Stimulated activated effector memory CD8-positive, alpha-beta T cell treated with anti-CD3 and anti-CD28 coated beads, Interleukin-12 subunit alpha, Interleukin-12 subunit beta, amount 100 ng/mL, for 72 hours (primary cell): ENCODE results near the gene NDOR1.

Experiments
- ATAC-seq: fragments of 150-1000 bp; cut with Tn5 transposase; 2 replicates; pipeline ENCODE4 v1.10.0; 2021
- DNase-seq, 2 donors: peaks; one replicate each; pipeline ENCODE4 v3.0.0; 2021 to 2022; ENCODE audit warnings: low spot score in 2 of 2
- H3K27ac Mint-ChIP-seq: one replicate; pipeline ENCODE4 v1.8.0; 2022; ENCODE audit warnings: mild to moderate bottlenecking, mixed read lengths
- H3K36me3 Mint-ChIP-seq: one replicate; pipeline ENCODE4 v1.8.0; 2022; ENCODE audit warnings: mild to moderate bottlenecking, mixed read lengths
- H3K4me1 Mint-ChIP-seq: one replicate; pipeline ENCODE4 v1.8.0; 2022; ENCODE audit warnings: mixed read lengths
- H3K4me3 Mint-ChIP-seq: one replicate; pipeline ENCODE4 v1.8.0; 2022; ENCODE audit warnings: mild to moderate bottlenecking, mixed read lengths
- H3K9me3 Mint-ChIP-seq: one replicate; pipeline ENCODE4 v1.8.0; 2022; ENCODE audit warnings: mixed read lengths

NDOR1 gene

DNA sequence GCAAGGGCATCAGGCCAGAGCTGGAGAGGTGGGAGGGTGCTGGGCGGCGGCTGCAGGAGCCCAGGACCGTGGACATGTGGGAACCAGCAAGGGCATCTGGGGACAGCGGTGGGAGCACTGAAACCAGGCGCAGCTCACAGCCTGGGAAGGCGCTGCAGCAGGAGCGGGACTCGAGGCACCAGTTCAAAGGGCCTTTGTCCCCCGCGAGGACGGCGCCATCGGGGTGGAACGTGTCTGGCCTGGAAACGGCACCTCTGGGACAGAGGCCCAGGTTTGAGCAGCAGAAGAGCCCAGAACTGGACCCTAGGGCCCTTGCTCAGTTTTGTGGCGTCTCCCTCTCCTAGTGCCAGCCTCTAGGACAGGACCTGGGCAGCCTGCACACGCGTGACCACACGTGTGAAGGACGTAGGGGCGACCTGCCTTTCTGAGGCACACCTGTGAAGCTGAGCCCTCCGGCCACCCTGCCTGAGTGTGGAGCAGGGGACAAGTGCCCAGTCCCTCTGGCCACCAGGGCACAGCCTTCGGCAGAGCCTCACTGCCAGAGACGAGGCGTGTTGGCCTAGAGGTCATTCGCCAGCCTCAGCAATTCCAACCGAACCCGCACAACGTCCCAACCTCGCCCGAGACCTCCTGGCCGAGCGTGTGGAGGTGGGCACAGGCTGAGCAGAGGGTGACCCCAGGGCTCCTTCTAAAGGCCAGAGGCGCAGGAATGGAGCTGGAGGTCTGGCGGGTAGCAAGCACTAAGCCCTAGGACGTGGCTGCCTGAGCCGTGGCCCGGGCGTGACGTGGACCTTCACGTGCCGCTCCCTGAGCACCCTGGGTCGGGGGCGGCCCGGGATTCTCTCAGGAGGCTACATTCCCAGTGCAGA is 31.5 kb upstream of the NDOR1 start:
- Mint-ChIP-seq H3K27ac (no peak overlapping the region), H3K36me3 (no peaks in the 10 kb centered on the region), H3K9me3 (no peaks in the 10 kb centered on the region), H3K4me1 (peaks cover 8% of the 10 kb centered on the region), H3K4me3 (no peak overlapping the region)
- no peak for DNase-seq
- ATAC-seq, result no peak

GRCh38 chr9:137174722-137175293 is 30.7 kb upstream of the NDOR1 start:
- ATAC-seq, result no peak
- Mint-ChIP-seq H3K4me3 (no peak overlapping the region), H3K9me3 (no peaks in the 10 kb centered on the region), H3K4me1 (peaks cover 13% of the 10 kb centered on the region), H3K27ac (no peak overlapping the region), H3K36me3 (no peaks in the 10 kb centered on the region)
- no peak for DNase-seq

DNA sequence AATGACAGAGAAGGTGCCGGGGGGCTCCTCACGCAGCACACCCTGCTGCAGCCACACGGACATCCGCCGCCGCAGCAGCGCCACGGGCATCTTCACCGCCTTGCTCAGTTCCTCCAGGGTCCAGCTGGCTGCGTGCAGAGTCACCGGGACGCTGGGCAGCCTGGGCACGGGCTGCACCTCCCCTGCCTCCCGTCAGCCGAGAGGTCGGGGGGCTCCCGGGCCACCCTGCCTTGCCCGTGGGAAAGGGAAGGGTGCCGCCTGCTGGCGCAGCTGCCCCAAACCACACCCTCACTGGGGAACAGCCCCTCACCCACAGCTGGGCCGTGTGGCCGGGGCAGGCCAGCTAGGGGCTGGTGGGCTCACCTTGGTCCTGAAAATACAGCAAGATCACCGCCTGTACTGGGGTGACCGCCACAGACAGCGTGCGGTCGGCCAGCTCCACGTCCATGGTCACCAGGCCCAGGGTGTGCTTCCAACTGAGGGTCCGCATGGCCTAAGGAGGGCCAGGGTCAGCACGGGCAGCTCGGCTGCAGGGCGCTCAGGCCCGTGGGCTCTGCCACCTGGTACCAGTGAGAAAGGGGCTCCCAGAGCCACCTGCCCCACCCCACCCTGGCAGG is 30.0 kb upstream of the NDOR1 start:
- Mint-ChIP-seq H3K27ac (no peak overlapping the region), H3K9me3 (no peaks in the 10 kb centered on the region), H3K36me3 (no peaks in the 10 kb centered on the region), H3K4me1 (peaks cover 13% of the 10 kb centered on the region), H3K4me3 (no peak overlapping the region)
- ATAC-seq (no peak), DNase-seq (no peak)

DNA sequence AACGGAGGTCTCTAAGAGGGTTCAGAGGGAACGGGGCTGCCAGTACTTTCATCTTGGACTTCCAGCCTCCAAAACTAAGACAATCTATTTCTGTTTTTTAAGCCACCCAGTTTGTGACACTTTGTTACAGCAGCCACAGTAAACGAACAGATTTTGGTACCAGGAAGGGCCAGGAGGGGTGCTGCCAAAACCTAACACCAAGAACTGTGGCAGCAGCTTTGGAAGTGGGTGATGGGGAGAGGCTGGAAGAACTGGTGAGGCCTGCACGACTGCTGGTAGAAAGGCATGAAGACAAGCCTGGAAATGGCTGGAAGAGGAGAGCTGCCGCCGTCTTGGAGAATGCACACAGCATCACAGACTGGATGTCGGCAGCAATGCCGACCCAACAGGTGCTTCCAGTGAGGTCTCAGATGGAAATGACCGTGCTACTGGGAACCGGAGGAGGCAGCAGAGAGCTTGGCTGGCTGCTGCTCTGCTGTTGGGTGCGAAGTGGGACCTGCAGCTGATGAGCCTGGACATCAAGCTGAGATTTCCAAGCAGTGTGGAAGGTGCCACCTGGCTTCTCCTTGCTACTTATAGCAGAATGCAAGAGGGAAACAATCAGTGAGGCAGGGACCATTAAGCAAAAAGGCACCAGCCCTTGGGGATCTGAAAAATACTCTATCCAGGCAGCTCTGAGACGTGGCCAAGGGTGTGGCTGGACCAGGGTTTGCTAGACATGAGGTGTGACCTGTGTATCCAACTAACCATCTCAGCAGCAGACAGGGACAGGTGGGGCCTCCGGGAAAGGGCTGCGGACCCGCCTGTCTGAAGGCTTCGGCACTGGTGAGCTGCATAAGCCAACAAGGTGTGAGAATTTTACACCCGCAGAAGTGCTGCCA is 29.0 kb upstream of the NDOR1 start:
- Mint-ChIP-seq H3K9me3 (no peaks in the 10 kb centered on the region), H3K36me3 (no peaks in the 10 kb centered on the region), H3K27ac (peak overlapping the region; percentile 34), H3K4me1 (peaks cover 13% of the 10 kb centered on the region), H3K4me3 (no peak overlapping the region)
- DNase-seq (no peak), ATAC-seq (no peak)

DNA sequence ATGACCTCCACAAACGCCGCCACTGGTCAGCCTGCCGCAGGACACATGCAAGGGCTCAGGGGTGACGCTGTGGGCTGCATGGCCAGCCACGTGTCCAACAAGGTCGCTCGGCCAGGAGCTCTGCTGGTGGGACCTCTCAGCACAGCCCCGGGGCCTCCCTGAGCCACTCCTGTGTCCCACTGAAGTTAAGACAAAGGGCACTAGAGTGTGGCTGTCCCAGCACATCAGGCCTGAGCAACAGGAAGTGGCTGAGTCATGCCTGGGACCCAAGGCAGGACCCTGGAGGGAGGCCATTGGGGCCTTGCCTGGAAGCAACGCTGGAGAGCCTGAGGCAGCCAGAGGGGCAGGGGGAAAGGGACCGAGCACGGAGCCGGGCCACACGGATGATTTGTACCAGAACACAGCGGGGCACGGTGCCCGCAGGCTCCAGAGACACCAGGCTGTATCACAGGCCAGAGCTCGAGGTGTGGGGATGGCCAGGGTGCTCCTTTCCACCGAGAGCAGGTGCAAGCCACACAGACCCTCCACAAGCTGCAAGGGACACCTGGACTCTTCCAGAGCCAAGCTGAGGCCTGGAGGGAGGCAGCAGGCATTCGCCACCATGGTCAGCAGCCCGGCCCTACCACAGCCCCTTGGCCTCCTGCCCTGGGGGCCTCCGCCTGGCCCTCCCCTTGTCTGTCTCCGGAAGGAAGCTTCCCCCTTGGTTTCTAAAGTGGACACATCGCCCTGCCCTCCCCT is 27.1 kb upstream of the NDOR1 start:
- Mint-ChIP-seq H3K4me3 (no peak overlapping the region), H3K4me1 (peaks cover 13% of the 10 kb centered on the region), H3K9me3 (no peaks in the 10 kb centered on the region), H3K27ac (no peak overlapping the region), H3K36me3 (peaks cover 18% of the 10 kb centered on the region)
- DNase-seq (no peak), ATAC-seq (no peak)

DNA sequence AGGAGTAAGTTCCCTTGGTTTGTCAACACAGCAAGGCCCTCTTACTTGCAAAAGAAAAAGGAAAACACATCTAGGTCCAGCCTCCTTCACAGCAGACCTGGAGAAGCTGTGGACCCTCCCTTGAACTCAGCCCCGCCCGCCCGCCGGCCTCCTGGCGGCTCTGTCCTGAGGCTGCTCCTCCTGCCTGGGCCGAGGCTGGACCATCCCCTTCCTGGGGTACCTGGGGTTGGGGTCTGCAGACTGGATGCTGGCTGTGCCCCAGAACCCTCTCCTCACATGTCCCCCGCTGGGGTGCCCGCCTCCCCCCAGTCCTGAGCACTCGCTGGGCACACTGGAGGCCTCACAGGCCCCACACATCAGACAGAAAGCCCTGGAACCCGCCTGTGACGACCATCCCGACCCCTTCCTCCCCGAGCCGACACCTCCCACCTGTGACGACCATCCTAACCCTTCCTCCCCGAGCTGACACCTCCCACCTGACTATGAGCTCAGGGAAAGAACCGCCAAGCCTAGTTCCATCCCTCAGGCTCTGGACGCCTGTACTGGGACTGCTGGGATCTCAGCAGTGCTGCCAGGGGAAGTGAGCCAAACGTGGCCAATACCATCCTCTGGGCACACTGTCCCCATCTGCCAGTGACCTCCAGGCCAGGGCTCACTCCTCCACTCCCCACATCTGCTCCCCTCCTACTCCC is 26.4 kb upstream of the NDOR1 start:
- H3K27ac Mint-ChIP-seq, result peak overlapping the region; percentile 56

DNA sequence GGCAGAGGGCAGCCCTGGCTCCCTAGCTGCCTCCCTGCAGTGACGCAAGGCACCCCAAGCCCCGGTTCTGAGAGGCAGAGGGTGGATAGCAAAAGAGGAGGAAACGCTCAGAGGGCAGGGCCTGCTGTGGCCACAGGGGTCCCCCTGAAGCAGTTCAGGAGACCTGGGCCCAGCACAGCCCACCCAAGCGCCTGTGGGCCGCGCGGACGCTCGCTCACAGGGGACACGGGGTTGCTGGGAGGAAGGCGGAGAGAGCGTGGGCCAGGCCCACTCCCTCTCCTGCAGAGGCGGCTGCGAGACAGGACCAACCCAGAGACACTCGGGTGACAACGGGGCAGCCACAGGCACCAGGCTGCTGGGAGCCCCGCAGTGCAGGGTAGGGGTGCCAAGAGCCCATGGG is 25.7 kb upstream of the NDOR1 start:
- DNase-seq (no peak), ATAC-seq (no peak)
- Mint-ChIP-seq H3K36me3 (peaks cover 32% of the 10 kb centered on the region), H3K4me1 (peaks cover 22% of the 10 kb centered on the region), H3K27ac (peak overlapping the region; percentile 56), H3K9me3 (no peaks in the 10 kb centered on the region), H3K4me3 (no peak overlapping the region)

More for the DNA sequence above, 26.4 kb upstream of the NDOR1 start:
- DNase-seq (no peak), ATAC-seq (no peak)
- Mint-ChIP-seq H3K9me3 (no peaks in the 10 kb centered on the region), H3K36me3 (peaks cover 25% of the 10 kb centered on the region), H3K4me1 (peaks cover 16% of the 10 kb centered on the region), H3K4me3 (no peak overlapping the region)

GRCh38 chr9:137180491-137180890 is 25.0 kb upstream of the NDOR1 start:
- Mint-ChIP-seq H3K4me3 (no peak overlapping the region), H3K36me3 (peaks cover 33% of the 10 kb centered on the region), H3K9me3 (no peaks in the 10 kb centered on the region), H3K4me1 (peaks cover 24% of the 10 kb centered on the region), H3K27ac (no peak overlapping the region)
- ATAC-seq (no peak), DNase-seq (no peak)

GRCh38 chr9:137181680-137182079 is 23.8 kb upstream of the NDOR1 start:
- ATAC-seq, result no peak
- no peak for DNase-seq
- Mint-ChIP-seq H3K4me1 (peaks cover 24% of the 10 kb centered on the region), H3K4me3 (no peak overlapping the region), H3K27ac (no peak overlapping the region), H3K9me3 (no peaks in the 10 kb centered on the region), H3K36me3 (peaks cover 33% of the 10 kb centered on the region)

DNA sequence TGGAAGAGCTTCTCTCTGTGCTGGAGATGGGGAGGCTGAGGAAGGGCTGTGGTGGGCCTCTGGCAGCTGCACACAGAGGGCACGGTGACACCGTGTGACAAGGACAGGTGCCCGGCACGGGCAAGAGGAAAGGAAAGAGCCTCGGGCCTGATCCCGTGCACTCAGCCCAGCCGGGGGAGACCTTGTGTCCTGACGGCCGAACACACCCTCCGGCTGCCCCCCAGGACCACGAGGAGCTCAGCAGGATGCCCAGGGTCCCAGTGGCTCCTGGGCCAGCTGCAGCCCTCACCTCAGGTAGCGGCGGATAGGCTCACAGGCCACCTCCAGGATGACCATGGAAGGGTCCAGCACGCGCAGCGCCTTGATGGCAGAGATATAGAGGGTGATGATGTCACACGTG is 22.7 kb upstream of the NDOR1 start:
- H3K36me3 Mint-ChIP-seq, result peaks cover 44% of the 10 kb centered on the region
- H3K27ac Mint-ChIP-seq, result no peak overlapping the region

GRCh38 chr9:137183980-137184595 is 21.4 kb upstream of the NDOR1 start:
- H3K4me1 Mint-ChIP-seq, result peaks cover 38% of the 10 kb centered on the region
- H3K36me3 Mint-ChIP-seq, result peaks cover 53% of the 10 kb centered on the region
- no peak for DNase-seq
- H3K4me3 Mint-ChIP-seq, result no peak overlapping the region
- no peak overlapping the region for H3K27ac Mint-ChIP-seq
- ATAC-seq, result no peak
- no peaks in the 10 kb centered on the region for H3K9me3 Mint-ChIP-seq

More for the DNA sequence above, 22.7 kb upstream of the NDOR1 start:
- H3K9me3 Mint-ChIP-seq, result no peaks in the 10 kb centered on the region
- DNase-seq (no peak), ATAC-seq (no peak)
- no peak overlapping the region for H3K4me3 Mint-ChIP-seq
- H3K4me1 Mint-ChIP-seq, result peaks cover 35% of the 10 kb centered on the region

- ATAC-seq (no peak), DNase-seq (no peak)
- Mint-ChIP-seq H3K4me3 (no peak overlapping the region), H3K36me3 (peaks cover 61% of the 10 kb centered on the region), H3K9me3 (no peaks in the 10 kb centered on the region), H3K27ac (no peak overlapping the region), H3K4me1 (peaks cover 40% of the 10 kb centered on the region)
Observed at GRCh38 chr9:137184881-137185660, 20.4 kb upstream of the NDOR1 start.

DNA sequence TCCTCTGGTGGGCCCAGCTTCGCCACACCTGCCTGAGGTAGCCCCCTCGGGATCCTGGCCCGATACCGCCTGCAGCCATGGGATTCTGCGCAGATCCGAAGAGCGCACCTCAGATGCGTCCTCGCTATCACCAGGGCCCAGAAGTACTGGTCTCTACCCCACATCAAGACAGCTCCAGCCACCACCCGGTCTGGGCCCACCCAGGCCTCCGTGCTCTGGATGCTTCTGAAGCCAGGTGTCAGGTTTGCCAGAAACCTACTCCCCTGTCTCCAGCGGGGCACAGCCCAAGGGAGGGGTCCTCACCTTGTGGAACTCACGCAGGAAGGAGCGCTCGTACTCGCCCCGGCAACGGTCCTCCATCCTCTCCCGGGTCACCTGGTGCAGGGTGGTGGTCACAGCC is 19.6 kb upstream of the NDOR1 start:
- H3K9me3 Mint-ChIP-seq, result no peaks in the 10 kb centered on the region
- DNase-seq (no peak), ATAC-seq (no peak)
- H3K4me1 Mint-ChIP-seq, result peaks cover 47% of the 10 kb centered on the region
- peaks cover 69% of the 10 kb centered on the region for H3K36me3 Mint-ChIP-seq
- H3K27ac Mint-ChIP-seq, result no peak overlapping the region
- peak overlapping the region; percentile 89 for H3K4me3 Mint-ChIP-seq
